ENCODE results near the gene NUBPL.

The NUBPL gene

DNA sequence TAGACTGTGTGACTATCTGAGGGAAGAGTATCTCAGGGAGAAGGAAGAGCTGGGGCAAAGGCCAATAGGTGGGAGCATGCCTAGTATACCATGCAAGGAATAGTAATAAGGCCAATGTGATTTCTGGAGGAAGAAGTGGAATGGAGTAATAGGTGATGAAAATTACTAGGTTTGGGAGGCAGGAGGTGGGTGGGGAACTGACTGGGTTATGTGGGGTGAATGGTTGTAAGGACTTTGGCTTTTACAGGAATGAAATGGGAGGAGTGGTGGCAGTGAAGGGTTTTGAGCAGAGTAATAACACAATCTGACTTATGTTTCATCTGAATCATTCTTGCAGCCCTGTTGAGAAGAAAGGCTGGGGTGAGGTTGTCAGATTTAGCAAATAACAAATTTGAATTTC is 30.9 kb downstream of the NUBPL start:
- Histone ChIP-seq H3K9me3 (ENCODE audit: insufficient read depth, low read depth, low read length) (no peaks in the 10 kb centered on the region), H3K79me2 (ENCODE audit: insufficient read depth, low read length) (no peaks in the 10 kb centered on the region), H2AFZ (ENCODE audit: low read length) (no peak overlapping the region), H3K9me2 (replicated peaks; ENCODE audit: low read depth, low read length) (no peaks in the 10 kb centered on the region), H3K27me3 (ENCODE audit: insufficient read depth, low read length, poor library complexity, severe bottlenecking) (no peaks in the 10 kb centered on the region), H3K4me1 (ENCODE audit: insufficient read depth, low read length, poor library complexity, severe bottlenecking) (no peaks in the 10 kb centered on the region), H3K4me2 (ENCODE audit: low read depth, low read length, poor library complexity, severe bottlenecking) (no peak overlapping the region), H3K9ac (ENCODE audit: low read depth, low read length, poor library complexity, severe bottlenecking) (no peak overlapping the region), H3K36me3 (ENCODE audit: insufficient read depth, low read length) (no peaks in the 10 kb centered on the region), H4K20me1 (ENCODE audit: insufficient read depth, low read length, poor library complexity, severe bottlenecking) (no peaks in the 10 kb centered on the region), H3F3A (ENCODE audit: low read depth) (no peaks in the 10 kb centered on the region), H3K4me3 (ENCODE audit: low read length, poor library complexity, severe bottlenecking) (no peak overlapping the region)
- TF ChIP-seq CTCF (conservative IDR thresholded peaks at IDR 0.05; ENCODE audit: low read length) (no peak), EZH2phosphoT487 (IDR thresholded peaks at IDR 0.05; ENCODE audit: borderline replicate concordance) (no peak)

DNA sequence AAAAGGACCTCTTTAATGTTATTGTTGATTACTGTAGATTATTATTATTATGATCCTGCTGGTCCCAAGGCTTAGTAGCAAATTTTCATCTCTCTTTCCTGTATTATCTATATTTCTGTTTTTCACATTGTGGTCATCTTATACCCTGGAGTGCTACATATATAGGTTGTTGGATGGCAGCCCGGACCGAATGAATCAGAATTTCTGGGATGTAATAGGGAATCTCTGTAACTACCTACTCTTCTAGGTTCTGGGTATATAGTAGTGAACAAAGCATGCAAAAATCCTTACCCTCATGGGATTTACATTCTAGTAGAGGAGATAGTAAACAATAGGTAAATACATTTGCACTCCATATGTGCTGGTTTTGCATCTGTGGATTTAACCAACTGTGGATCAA is 31.4 kb downstream of the NUBPL start:
- no peak for TF ChIP-seq EZH2phosphoT487 (IDR thresholded peaks at IDR 0.05; ENCODE audit: borderline replicate concordance)
- no peak for TF ChIP-seq CTCF (conservative IDR thresholded peaks at IDR 0.05; ENCODE audit: low read length)
- Histone ChIP-seq H3K4me3 (ENCODE audit: low read length, poor library complexity, severe bottlenecking) (no peak overlapping the region), H3K9me3 (ENCODE audit: insufficient read depth, low read depth, low read length) (no peaks in the 10 kb centered on the region), H4K20me1 (ENCODE audit: insufficient read depth, low read length, poor library complexity, severe bottlenecking) (no peaks in the 10 kb centered on the region), H3F3A (ENCODE audit: low read depth) (no peaks in the 10 kb centered on the region), H3K4me1 (ENCODE audit: insufficient read depth, low read length, poor library complexity, severe bottlenecking) (no peaks in the 10 kb centered on the region), H3K4me2 (ENCODE audit: low read depth, low read length, poor library complexity, severe bottlenecking) (no peak overlapping the region), H3K9ac (ENCODE audit: low read depth, low read length, poor library complexity, severe bottlenecking) (no peak overlapping the region), H3K36me3 (ENCODE audit: insufficient read depth, low read length) (no peaks in the 10 kb centered on the region), H3K9me2 (replicated peaks; ENCODE audit: low read depth, low read length) (no peaks in the 10 kb centered on the region), H3K27me3 (ENCODE audit: insufficient read depth, low read length, poor library complexity, severe bottlenecking) (no peaks in the 10 kb centered on the region), H3K79me2 (ENCODE audit: insufficient read depth, low read length) (no peaks in the 10 kb centered on the region), H2AFZ (ENCODE audit: low read length) (no peak overlapping the region)

DNA sequence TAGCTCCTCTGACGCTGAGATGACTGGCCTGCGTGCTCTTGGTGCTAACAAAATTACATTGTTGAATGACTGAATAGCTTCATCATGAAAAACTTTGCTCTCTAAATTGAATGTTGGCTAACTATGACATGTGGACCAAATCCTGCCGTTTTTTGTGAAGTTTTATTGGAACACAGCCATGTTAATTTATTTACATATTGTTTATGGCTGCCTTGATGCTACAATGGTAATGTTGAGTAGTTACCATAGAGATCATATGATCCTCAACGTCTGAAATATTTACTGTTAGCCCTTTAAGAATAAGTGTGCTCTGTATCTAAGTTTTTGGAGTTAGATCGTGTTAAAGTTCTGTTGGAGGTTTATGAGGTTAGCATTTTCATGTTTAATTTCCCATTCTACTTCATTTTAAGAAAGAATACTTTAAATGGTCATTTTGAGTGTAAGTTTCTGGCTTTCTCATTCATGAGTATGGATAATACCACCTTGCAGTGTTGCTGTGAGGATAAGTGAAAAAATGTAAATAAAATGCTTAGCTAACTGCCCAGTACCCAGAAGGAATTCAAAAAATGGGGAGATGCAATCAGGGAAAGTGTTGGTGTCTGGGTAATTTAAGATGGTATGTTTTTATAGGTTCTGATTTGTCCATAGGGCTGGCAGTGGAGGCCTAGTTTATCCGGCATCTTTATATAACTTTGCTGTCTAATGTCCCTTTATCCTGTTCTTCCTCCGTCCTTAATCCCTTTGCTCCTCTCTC is 35.3 kb downstream of the NUBPL start:
- Histone ChIP-seq H3K36me3 (ENCODE audit: insufficient read depth, low read length) (peaks cover 5% of the 10 kb centered on the region; the same call in 1 of the 2 replicates), H3K4me1 (ENCODE audit: insufficient read depth, low read length, poor library complexity, severe bottlenecking) (no peaks in the 10 kb centered on the region), H3K9ac (ENCODE audit: low read depth, low read length, poor library complexity, severe bottlenecking) (no peak overlapping the region), H3K27me3 (ENCODE audit: insufficient read depth, low read length, poor library complexity, severe bottlenecking) (no peaks in the 10 kb centered on the region), H3K9me2 (replicated peaks; ENCODE audit: low read depth, low read length) (no peaks in the 10 kb centered on the region), H3F3A (ENCODE audit: low read depth) (no peaks in the 10 kb centered on the region), H3K4me2 (ENCODE audit: low read depth, low read length, poor library complexity, severe bottlenecking) (no peak overlapping the region), H3K4me3 (ENCODE audit: low read length, poor library complexity, severe bottlenecking) (no peak overlapping the region), H3K9me3 (ENCODE audit: insufficient read depth, low read depth, low read length) (no peaks in the 10 kb centered on the region; the same call in 1 of the 2 replicates), H3K79me2 (ENCODE audit: insufficient read depth, low read length) (no peaks in the 10 kb centered on the region), H2AFZ (ENCODE audit: low read length) (no peak overlapping the region), H4K20me1 (ENCODE audit: insufficient read depth, low read length, poor library complexity, severe bottlenecking) (no peaks in the 10 kb centered on the region)
- TF ChIP-seq EZH2phosphoT487 (IDR thresholded peaks at IDR 0.05; ENCODE audit: borderline replicate concordance) (no peak), CTCF (conservative IDR thresholded peaks at IDR 0.05; ENCODE audit: low read length) (no peak)
